Measurements from ENCODE around the gene NPC1.

NPC1 gene

DNA sequence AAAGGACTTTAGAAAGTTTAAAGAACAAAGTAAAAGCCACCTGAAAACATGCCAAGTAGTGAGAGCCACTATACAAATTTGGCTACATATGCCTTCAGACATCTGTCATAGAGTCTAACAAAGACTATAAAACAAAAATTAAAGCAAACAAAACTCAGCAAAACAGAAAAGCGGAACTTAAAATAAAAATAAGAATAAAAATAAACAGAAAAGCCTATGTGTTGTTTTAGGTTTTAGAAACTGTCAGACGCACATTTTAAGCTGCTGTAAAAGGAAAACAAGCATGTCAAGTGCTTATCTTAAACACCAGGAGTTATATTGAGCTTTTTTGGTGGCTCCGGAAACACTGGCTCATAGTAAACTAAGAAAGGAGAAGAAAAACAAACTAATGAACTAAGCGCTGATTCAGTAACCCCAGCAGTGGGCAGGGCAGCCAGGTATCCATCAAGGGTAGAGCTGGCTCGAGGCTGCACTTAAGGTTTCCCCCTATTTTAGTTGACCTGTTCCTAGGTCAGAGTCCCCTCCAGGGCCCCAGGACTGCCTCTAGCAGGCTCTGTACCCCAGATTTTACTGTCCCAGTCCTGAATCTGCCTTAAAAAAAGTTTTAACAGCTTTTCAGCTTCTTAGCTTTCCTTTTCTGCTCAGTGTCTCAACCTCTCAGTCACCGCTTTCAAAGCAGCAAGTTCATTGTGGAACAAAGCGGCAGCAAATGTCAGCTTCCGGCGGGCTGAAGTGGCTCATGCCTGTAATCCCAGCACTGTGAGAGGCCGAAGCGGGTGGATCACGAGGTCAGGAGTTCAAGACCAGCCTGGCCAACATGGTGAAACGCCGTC lies 98.4 kb downstream of the NPC1 start:
- TF ChIP-seq, protein P1, sequence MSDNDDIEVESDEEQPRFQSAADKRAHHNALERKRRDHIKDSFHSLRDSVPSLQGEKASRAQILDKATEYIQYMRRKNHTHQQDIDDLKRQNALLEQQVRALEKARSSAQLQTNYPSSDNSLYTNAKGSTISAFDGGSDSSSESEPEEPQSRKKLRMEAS (IDR thresholded peaks at IDR 0.05; ENCODE audit: low read depth, low read length): no peak
- TF ChIP-seq, protein P2, sequence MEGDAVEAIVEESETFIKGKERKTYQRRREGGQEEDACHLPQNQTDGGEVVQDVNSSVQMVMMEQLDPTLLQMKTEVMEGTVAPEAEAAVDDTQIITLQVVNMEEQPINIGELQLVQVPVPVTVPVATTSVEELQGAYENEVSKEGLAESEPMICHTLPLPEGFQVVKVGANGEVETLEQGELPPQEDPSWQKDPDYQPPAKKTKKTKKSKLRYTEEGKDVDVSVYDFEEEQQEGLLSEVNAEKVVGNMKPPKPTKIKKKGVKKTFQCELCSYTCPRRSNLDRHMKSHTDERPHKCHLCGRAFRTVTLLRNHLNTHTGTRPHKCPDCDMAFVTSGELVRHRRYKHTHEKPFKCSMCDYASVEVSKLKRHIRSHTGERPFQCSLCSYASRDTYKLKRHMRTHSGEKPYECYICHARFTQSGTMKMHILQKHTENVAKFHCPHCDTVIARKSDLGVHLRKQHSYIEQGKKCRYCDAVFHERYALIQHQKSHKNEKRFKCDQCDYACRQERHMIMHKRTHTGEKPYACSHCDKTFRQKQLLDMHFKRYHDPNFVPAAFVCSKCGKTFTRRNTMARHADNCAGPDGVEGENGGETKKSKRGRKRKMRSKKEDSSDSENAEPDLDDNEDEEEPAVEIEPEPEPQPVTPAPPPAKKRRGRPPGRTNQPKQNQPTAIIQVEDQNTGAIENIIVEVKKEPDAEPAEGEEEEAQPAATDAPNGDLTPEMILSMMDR (IDR thresholded peaks at IDR 0.05; ENCODE audit: low read depth, low read length): no peak
- TF ChIP-seq MYC (IDR thresholded peaks at IDR 0.05; ENCODE audit: low read depth, low read length) (no peak), POLR2A (IDR thresholded peaks at IDR 0.05; ENCODE audit: extremely low read depth, insufficient read length) (no peak)
- DNase-seq (ENCODE audit: low read depth): no peak
- H3K4me3 ChIP-seq (ENCODE audit: low read depth, low read length): no peak overlapping the region

DNA sequence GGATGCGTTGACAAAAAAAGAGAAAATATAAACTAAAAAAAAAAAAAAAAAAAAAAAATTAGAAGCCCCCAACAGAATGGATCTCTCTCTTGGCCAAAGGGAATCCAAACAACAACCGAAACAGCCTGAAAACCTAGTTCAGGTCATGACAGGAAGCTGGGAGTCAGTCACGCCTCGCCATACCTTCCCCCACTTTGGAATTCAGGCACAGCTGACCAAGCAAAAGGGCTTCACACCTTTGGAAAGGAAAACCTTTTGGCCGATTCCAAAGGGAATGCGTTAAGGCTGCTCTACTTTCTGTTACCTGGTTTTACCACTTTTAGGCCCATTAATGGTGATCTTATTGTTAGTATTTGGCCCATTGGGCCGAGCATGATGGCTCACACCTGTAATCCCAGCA lies 100.9 kb downstream of the NPC1 start:
- TF ChIP-seq POLR2A (IDR thresholded peaks at IDR 0.05; ENCODE audit: extremely low read depth, insufficient read length): no peak
- TF ChIP-seq, protein P2 (IDR thresholded peaks at IDR 0.05; ENCODE audit: low read depth, low read length): no peak
- no peak for TF ChIP-seq MYC (IDR thresholded peaks at IDR 0.05; ENCODE audit: low read depth, low read length)
- TF ChIP-seq, protein P1 (IDR thresholded peaks at IDR 0.05; ENCODE audit: low read depth, low read length): no peak
- no peak for DNase-seq (ENCODE audit: low read depth)
- H3K4me3 ChIP-seq (ENCODE audit: low read depth, low read length): no peak overlapping the region

DNA sequence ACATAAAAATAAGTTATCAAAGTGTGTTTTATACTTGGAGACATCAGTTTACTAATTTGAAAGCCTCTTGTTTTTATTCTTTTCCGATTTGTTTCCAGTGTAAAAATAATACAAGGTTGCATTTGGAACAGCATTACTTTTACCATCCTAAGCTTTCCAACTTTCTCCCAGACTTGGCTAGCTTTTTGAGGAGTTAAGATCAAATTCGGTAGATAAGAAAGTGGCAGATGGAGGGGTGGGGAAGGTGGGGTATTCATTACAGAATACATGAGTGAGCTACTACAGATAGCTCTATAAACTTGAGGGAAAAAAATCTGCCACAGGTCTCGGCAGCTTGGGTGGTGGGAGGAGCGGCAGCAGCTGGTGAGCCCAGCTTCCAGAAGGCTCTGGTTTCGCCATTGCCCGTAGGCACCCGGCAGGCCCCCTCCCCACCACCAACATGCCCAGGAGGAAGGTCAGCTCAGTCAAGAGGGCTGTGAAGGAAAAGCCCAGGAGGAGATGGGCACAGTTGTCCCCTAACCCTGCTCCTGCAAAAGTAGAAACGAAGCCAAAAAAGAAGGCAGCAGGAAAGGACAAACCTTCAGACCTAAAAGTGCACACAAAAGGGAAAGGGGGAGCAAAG lies 101.6 kb downstream of the NPC1 start:
- H3K4me3 ChIP-seq (ENCODE audit: low read depth, low read length): no peak overlapping the region
- TF ChIP-seq MYC (IDR thresholded peaks at IDR 0.05; ENCODE audit: low read depth, low read length): no peak
- TF ChIP-seq, protein P2 (IDR thresholded peaks at IDR 0.05; ENCODE audit: low read depth, low read length): no peak
- TF ChIP-seq POLR2A (IDR thresholded peaks at IDR 0.05; ENCODE audit: extremely low read depth, insufficient read length): no peak
- TF ChIP-seq, protein P1 (IDR thresholded peaks at IDR 0.05; ENCODE audit: low read depth, low read length): no peak
- DNase-seq (ENCODE audit: low read depth): no peak
